ENCODE results near the gene ADARB1.

GRCh38 chr21:45039317-45040156, 34.8 kb upstream of the ADARB1 start:
- TF ChIP-seq SMC3 (IDR thresholded peaks at IDR 0.05; ENCODE audit: low read depth, low read length) = no peak
- TF ChIP-seq MAX (IDR thresholded peaks at IDR 0.05; ENCODE audit: low read depth) = no peak
- TF ChIP-seq REST (IDR thresholded peaks at IDR 0.05; ENCODE audit: low read depth, low read length) = no peak
- TF ChIP-seq CTCF (IDR thresholded peaks at IDR 0.05) = no peak
- TF ChIP-seq POLR2AphosphoS5 (IDR thresholded peaks at IDR 0.05; ENCODE audit: low read depth, low read length) = no peak
